ENCODE data around the gene LSM14A. TPM values are rescaled to one million over a fixed set of nuclear protein-coding genes. Genes with fewer than 3 reads are reported as not detected.
"Not testable (repeated sequence)": the region's sequence is repeated elsewhere in the genome, so short reads cannot be mapped to it uniquely, and the experiment has no call there.

Gene LSM14A
- total and polyA plus RNA-seq, 8 donors, result 32.0 to 56.8 (median 43.4) TPM

GRCh38 chr19:34151439-34151838 is 20.9 kb upstream of the LSM14A start:
- intact Hi-C loops (cut with DNase I), result no loop called here
- Histone ChIP-seq H3K4me3 (no peak overlapping the region), H3K4me1 (no peaks in the 10 kb centered on the region), H3K27ac (no peak overlapping the region), H3K36me3 (no peaks in the 10 kb centered on the region), H3K27me3 (no peaks in the 10 kb centered on the region), H3K9me3 (no peaks in the 10 kb centered on the region)
- ATAC-seq (no peak), DNase-seq (no peak), FAIRE-seq (no peak)
- TF ChIP-seq, protein P1, sequence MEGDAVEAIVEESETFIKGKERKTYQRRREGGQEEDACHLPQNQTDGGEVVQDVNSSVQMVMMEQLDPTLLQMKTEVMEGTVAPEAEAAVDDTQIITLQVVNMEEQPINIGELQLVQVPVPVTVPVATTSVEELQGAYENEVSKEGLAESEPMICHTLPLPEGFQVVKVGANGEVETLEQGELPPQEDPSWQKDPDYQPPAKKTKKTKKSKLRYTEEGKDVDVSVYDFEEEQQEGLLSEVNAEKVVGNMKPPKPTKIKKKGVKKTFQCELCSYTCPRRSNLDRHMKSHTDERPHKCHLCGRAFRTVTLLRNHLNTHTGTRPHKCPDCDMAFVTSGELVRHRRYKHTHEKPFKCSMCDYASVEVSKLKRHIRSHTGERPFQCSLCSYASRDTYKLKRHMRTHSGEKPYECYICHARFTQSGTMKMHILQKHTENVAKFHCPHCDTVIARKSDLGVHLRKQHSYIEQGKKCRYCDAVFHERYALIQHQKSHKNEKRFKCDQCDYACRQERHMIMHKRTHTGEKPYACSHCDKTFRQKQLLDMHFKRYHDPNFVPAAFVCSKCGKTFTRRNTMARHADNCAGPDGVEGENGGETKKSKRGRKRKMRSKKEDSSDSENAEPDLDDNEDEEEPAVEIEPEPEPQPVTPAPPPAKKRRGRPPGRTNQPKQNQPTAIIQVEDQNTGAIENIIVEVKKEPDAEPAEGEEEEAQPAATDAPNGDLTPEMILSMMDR (IDR thresholded peaks at IDR 0.05), result no peak
- WGBS, 2 donors, result 84% methylated on average over 5 of the region's 5 CpGs

DNA sequence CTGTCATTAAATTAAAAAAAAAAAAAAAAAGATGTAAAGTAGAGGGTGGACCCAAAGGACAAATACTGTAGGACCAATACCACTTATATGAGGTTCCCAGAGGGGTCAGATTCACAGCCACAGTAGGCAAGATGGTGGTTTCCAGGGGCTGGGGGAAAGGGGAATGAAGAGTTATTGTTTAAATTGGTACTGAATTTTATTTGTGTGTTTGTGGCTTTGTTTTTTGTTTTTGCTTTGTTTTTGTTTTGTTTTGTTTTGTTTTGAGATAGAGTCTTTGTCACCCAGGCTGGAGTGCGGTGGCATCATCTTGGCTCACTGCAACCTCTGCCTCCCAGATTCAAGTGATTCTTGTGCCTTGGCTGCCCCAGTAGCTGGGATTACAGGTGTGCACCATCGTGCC is 17.9 kb upstream of the LSM14A start:
- no peak for FAIRE-seq
- Histone ChIP-seq H3K27me3 (no peaks in the 10 kb centered on the region), H3K27ac (no peak overlapping the region), H3K36me3 (no peaks in the 10 kb centered on the region), H3K4me1 (no peaks in the 10 kb centered on the region), H3K9me3 (no peaks in the 10 kb centered on the region), H3K4me3 (no peak overlapping the region)
- intact Hi-C loops (cut with DNase I), result no loop called here
- DNase-seq, result no peak
- WGBS, 2 donors, result 69 to 82% methylated on average over 2 of the region's 2 CpGs
- ATAC-seq, result no peak
- TF ChIP-seq, protein P1 (IDR thresholded peaks at IDR 0.05), result no peak

DNA sequence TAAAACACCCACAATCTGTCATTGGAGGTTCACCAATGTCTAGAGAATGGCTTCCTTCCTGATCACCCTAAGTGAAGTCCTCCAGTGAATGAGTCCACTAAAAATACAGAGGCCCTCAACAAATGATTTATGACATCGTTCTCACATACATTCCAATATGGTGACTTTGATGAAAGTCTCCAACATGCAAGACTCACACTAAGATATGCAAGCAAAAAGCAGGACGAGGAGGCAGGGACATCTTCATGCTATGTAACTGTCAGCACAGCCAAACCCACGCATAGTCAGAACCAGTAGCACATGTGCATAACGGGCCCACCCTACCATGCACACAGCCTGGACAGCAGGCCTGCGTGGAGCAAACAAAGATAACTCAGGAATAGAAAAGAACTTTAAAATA is 16.6 kb upstream of the LSM14A start:
- Histone ChIP-seq H3K27ac (no peak overlapping the region), H3K27me3 (no peaks in the 10 kb centered on the region), H3K9me3 (no peaks in the 10 kb centered on the region), H3K36me3 (no peaks in the 10 kb centered on the region), H3K4me3 (no peak overlapping the region), H3K4me1 (no peaks in the 10 kb centered on the region)
- TF ChIP-seq, protein P1 (IDR thresholded peaks at IDR 0.05), result no peak
- FAIRE-seq (no peak), DNase-seq (no peak), ATAC-seq (no peak)
- intact Hi-C loops (cut with DNase I), result no loop called here
- 79% methylated on average over 5 of the region's 5 CpGs for WGBS, 2 donors

DNA sequence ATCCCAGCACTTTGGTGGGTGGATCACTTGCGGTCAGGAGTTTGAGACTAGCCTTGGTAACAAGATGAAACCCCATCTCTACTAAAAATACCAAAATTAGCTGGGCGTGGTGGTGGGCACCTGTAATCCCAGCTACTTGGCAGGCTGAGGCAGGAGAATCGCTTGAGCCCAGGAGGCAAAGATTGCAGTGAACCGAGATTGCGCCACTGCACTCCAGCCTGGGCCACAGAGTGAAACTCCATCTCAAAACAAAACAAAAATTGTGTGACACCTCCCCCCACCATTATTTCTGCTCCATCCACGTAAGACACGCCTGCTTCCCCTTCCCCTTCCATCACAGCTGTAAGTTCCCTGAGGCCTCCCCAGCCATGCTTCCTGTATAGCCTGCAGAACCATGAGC is 13.3 kb upstream of the LSM14A start:
- FAIRE-seq, result not testable (repeated sequence)
- WGBS, 2 donors, result 84 to 91% methylated on average over 7 of the region's 7 CpGs

GRCh38 chr19:34159541-34159940 is 12.8 kb upstream of the LSM14A start:
- H3K4me3 ChIP-seq; H3K27ac ChIP-seq; H3K4me1 ChIP-seq; H3K27me3 ChIP-seq; H3K9me3 ChIP-seq; H3K36me3 ChIP-seq; intact Hi-C loops (cut with DNase I); FAIRE-seq; ATAC-seq; DNase-seq: not testable (repeated sequence)
- whole genome bisulfite sequencing, 2 donors, result 85 to 86% methylated on average over 5 of the region's 5 CpGs

More for the DNA sequence above, 13.3 kb upstream of the LSM14A start:
- ATAC-seq; H3K4me1 ChIP-seq; H3K36me3 ChIP-seq; H3K4me3 ChIP-seq; H3K27ac ChIP-seq; H3K27me3 ChIP-seq; intact Hi-C loops (cut with DNase I); H3K9me3 ChIP-seq; DNase-seq: not testable (repeated sequence)

DNA sequence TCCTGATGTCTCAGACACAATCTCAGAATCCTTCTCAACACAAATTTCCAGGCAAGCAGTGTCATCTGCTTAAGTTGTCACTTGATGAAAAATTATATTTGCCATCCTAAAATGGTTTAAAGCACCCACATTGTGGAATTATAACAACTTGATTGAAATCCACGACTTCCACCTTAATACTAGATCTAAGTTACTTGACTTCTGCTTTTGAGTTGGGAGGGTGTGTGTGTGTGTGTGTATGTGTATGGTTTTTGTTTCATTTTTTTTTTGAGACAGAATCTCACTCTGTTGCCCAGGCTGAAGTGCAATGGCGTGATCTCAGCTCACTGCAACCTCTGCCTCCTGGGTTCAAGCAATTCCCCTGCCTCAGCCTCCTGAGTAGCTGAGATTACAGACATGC is 10.4 kb upstream of the LSM14A start:
- ATAC-seq; intact Hi-C loops (cut with DNase I); H3K36me3 ChIP-seq; H3K27ac ChIP-seq; FAIRE-seq; H3K27me3 ChIP-seq; DNase-seq; H3K4me3 ChIP-seq; H3K9me3 ChIP-seq; H3K4me1 ChIP-seq: not testable (repeated sequence)
- WGBS, 2 donors, result 60 to 79% methylated on average over 2 of the region's 2 CpGs

Measured in pancreas (tissue), 10 donors.